Neural progenitor cell (in vitro differentiated cells): ENCODE results near the gene NEU1. TPM values are rescaled to one million over a fixed set of nuclear protein-coding genes. Genes with fewer than 3 reads are reported as not detected.

Experiments
- DNase-seq: peaks from one replicate; pipeline ENCODE4 v3.0.0-alpha.2; 2016; ENCODE audit warnings: low spot score
- H2AFZ ChIP-seq: fragments of 200-600 bp; sonication (generic); replicated peaks from 2 replicates; pipeline ENCODE4 v1.6.1; 2016; ENCODE audit warnings: antibody characterized with exemption
- H3F3A ChIP-seq: fragments of 200-600 bp; sonication (generic); 2 replicates; pipeline ENCODE4 v1.6.1; 2016; ENCODE audit warnings: antibody characterized with exemption, low read depth
- H3K27ac ChIP-seq: fragments of 200-600 bp; sonication (generic); 2 replicates; pipeline ENCODE4 v1.5.1; 2016; ENCODE audit warnings: mild to moderate bottlenecking
- H3K27me3 ChIP-seq: fragments of 200-600 bp; sonication (generic); 2 replicates; pipeline ENCODE4 v1.6.1; 2016; ENCODE audit warnings: mild to moderate bottlenecking, moderate library complexity
- H3K36me3 ChIP-seq: fragments of 200-600 bp; sonication (generic); 2 replicates; pipeline ENCODE4 v1.5.1; 2016
- H3K4me1 ChIP-seq: fragments of 200-600 bp; sonication (generic); 2 replicates; pipeline ENCODE4 v1.6.1; 2016; ENCODE audit warnings: mixed run types
- H3K4me2 ChIP-seq: fragments of 200-600 bp; sonication (generic); 2 replicates; pipeline ENCODE4 v1.6.1; 2016
- H3K4me3 ChIP-seq: fragments of 200-600 bp; sonication (generic); 2 replicates; pipeline ENCODE4 v1.5.1; 2016
- H3K79me2 ChIP-seq: fragments of 200-600 bp; sonication (generic); 2 replicates; pipeline ENCODE4 v1.6.1; 2016; ENCODE audit warnings: low read depth
- H3K9ac ChIP-seq: fragments of 200-600 bp; sonication (generic); 2 replicates; pipeline ENCODE4 v1.6.1; 2016
- H3K9me3 ChIP-seq: fragments of 200-600 bp; sonication (generic); 2 replicates; pipeline ENCODE4 v1.5.1; 2016; ENCODE audit warnings: low read depth
- H4K20me1 ChIP-seq: fragments of 200-600 bp; sonication (generic); 2 replicates; pipeline ENCODE4 v1.6.1; 2016; ENCODE audit warnings: low read depth
- H3K27ac Mint-ChIP-seq: 3 replicates; pipeline ENCODE4 v1.8.0; 2021; ENCODE audit warnings: mixed read lengths
- H3K27me3 Mint-ChIP-seq: 2 replicates; pipeline ENCODE4 v1.8.0; 2022; ENCODE audit warnings: low read depth, mild to moderate bottlenecking, inconsistent platforms, moderate library complexity, mixed read lengths; ENCODE audit not compliant: insufficient read depth
- H3K36me3 Mint-ChIP-seq: 3 replicates; pipeline ENCODE4 v1.8.0; 2021; ENCODE audit warnings: mixed read lengths
- H3K4me1 Mint-ChIP-seq: 3 replicates; pipeline ENCODE4 v1.8.0; 2021; ENCODE audit warnings: mixed read lengths
- H3K4me3 Mint-ChIP-seq: 3 replicates; pipeline ENCODE4 v1.8.0; 2021; ENCODE audit warnings: mild to moderate bottlenecking, moderate library complexity, mixed read lengths
- H3K9me3 Mint-ChIP-seq: 3 replicates; pipeline ENCODE4 v1.8.0; 2020; ENCODE audit warnings: mixed read lengths
- EZH2 ChIP-seq: fragments of 200-600 bp; sonication (generic); IDR thresholded peaks from 2 replicates; pipeline ENCODE4 v1.6.1; 2017; ENCODE audit warnings: antibody characterized with exemption, mild to moderate bottlenecking, moderate library complexity
- EZH2phosphoT487 ChIP-seq: fragments of 200-600 bp; sonication (generic); IDR thresholded peaks from 2 replicates; pipeline ENCODE4 v1.6.1; 2017; ENCODE audit warnings: antibody characterized with exemption
- total RNA-seq: library from RNA; depleted of rRNA; stranded (reverse); fragments of >200 nt; gene quantifications from 2 replicates; pipeline ENCODE4 v1.2.3, GENCODE V29; 2015; ENCODE audit warnings: low replicate concordance
- TF ChIP-seq, protein P1 (sequence below): fragments of 200-600 bp; sonication (generic); IDR thresholded peaks from 2 replicates; pipeline ENCODE4 v1.5.1; 2017; ENCODE audit warnings: antibody characterized with exemption, mild to moderate bottlenecking

NEU1 gene
- total RNA-seq, 1 donor from 2014 or later = 17.4 TPM

DNA sequence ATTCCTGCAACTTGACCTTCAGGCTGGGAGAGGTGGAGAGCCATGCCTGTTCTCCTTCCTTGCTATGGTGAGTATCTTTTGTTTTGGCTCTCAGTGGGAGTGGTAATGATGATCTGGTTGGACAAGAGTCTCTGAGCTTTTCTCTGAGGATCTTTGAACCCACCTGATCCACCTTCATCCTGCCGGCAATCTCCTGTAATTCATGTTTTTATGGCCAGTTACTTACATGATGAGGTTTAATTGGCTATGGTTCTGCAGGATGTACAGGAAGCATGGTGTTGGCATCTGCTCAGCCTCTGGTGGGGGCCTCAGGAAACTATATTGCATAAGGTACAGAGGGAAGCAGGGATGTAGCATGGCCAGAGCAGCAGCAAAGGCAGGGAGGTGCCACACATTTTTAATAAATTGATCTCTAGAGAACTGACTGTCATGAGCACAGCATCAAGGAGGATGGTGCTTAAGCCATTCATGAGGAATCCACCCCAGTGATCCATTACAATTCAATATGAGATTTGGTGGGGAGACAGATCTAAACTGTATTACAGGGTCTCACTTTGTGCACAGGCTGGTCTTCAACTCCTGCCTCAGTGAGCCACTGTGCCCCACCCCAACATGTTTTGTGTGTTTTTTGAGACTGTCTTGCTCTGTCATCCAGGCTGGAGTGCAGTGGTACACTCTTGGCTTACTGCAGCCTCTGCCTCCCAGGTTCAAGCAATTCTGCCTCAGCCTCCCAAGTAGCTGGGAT, 25.1 kb downstream of the NEU1 start:
- peaks cover 38% of the 10 kb centered on the region for H3K36me3 Mint-ChIP-seq
- H3K9me3 Mint-ChIP-seq = no peaks in the 10 kb centered on the region
- H3K27me3 Mint-ChIP-seq = peaks cover 18% of the 10 kb centered on the region
- no peaks in the 10 kb centered on the region for H3K9me3 ChIP-seq
- peaks cover 38% of the 10 kb centered on the region for H3K4me1 Mint-ChIP-seq
- peak overlapping the region; percentile 99 for H3K4me3 Mint-ChIP-seq
- peak overlapping the region; percentile 89 for H3K4me3 ChIP-seq
- H3K36me3 ChIP-seq = peaks cover 27% of the 10 kb centered on the region
- H4K20me1 ChIP-seq = peaks cover 46% of the 10 kb centered on the region
- peaks cover 26% of the 10 kb centered on the region for H3K4me1 ChIP-seq
- H2AFZ ChIP-seq = no peak overlapping the region
- H3K27me3 ChIP-seq = no peaks in the 10 kb centered on the region
- TF ChIP-seq EZH2 = no peak
- H3K27ac ChIP-seq = peak overlapping the region; percentile 3
- no peak for DNase-seq
- peak overlapping the region; percentile 62 for H3K27ac Mint-ChIP-seq
- peak overlapping the region; percentile 92 for H3K4me2 ChIP-seq
- peaks cover 82% of the 10 kb centered on the region for H3F3A ChIP-seq
- peaks cover 47% of the 10 kb centered on the region for H3K79me2 ChIP-seq
- H3K9ac ChIP-seq = no peak overlapping the region

DNA sequence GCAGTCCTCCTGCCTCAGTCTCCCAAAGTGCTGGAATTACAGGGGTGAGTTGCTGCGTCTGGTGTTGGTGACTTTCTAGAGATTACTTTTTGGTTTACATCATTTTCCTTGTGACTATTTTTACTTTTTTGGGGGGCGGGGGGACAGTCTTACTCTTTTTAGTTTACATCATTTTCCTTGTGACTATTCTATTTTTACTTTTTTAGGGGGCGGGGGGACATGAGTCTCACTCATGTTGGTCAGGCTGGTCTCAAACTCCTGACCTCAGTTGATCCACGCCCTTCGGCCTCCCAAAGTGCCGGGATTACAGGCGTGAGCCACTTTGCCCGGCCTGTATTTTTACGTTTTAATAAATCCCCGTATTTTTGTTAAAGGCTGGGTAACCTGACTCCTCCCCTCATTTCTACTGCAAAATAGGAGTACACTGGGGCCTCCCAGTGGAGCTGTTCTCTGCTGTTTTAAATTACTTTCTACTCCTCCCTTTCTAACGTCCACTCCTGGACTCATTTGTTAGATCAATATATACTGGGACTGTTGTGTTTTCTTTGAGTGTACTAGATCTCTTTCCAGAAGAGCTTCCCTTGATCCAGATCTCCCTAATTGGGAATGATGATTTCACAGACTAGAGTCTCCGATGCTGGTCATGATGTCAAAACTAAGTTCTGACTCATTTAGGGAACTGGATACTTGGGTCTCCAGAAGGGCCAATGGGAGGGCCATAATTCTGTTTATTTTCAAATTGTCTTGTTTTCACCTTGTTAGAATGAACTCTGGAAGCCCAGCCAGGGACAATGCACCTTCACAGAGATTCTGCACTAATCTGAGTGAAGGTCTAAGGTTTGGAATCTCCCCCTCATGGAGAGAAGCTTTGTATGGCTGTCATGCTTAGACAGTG, 25.9 kb downstream of the NEU1 start:
- Histone ChIP-seq H3K79me2 (peaks cover 48% of the 10 kb centered on the region), H3K27ac (peak overlapping the region; percentile 3), H3K9me3 (no peaks in the 10 kb centered on the region), H3K36me3 (peaks cover 27% of the 10 kb centered on the region), H3F3A (peaks cover 78% of the 10 kb centered on the region), H3K9ac (peak overlapping the region; percentile 35), H3K27me3 (no peaks in the 10 kb centered on the region), H3K4me3 (peak overlapping the region; percentile 89), H2AFZ (no peak overlapping the region), H4K20me1 (peaks cover 46% of the 10 kb centered on the region), H3K4me2 (peak overlapping the region; percentile 92), H3K4me1 (peaks cover 26% of the 10 kb centered on the region)
- Mint-ChIP-seq H3K27ac (peak overlapping the region; percentile 91), H3K4me1 (peaks cover 38% of the 10 kb centered on the region), H3K4me3 (peak overlapping the region; percentile 99), H3K27me3 (peaks cover 14% of the 10 kb centered on the region), H3K36me3 (peaks cover 38% of the 10 kb centered on the region), H3K9me3 (no peaks in the 10 kb centered on the region)
- no peak for DNase-seq
- TF ChIP-seq EZH2phosphoT487 (no peak), EZH2 (no peak)
- TF ChIP-seq, protein P1, sequence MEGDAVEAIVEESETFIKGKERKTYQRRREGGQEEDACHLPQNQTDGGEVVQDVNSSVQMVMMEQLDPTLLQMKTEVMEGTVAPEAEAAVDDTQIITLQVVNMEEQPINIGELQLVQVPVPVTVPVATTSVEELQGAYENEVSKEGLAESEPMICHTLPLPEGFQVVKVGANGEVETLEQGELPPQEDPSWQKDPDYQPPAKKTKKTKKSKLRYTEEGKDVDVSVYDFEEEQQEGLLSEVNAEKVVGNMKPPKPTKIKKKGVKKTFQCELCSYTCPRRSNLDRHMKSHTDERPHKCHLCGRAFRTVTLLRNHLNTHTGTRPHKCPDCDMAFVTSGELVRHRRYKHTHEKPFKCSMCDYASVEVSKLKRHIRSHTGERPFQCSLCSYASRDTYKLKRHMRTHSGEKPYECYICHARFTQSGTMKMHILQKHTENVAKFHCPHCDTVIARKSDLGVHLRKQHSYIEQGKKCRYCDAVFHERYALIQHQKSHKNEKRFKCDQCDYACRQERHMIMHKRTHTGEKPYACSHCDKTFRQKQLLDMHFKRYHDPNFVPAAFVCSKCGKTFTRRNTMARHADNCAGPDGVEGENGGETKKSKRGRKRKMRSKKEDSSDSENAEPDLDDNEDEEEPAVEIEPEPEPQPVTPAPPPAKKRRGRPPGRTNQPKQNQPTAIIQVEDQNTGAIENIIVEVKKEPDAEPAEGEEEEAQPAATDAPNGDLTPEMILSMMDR = no peak

DNA sequence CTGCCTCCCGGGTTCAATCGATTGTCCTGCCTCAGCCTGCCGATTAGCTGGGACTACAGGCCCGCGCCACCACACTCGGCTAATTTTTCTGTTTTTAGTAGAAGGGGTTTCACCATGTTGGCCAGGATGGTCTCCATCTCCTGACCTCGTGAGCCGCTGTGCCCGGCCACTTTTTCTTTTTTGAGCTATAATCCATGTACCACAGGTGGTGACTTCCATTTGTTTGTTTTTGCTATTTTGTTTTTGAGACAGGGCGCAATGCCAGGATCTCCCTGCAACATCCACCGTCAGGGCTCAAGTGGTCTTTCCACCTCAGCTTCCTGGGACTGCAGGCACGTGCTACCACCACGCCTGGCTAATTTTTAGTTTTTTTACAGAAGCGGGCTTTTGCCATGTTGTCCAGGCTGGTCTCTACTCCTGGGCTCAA, 26.6 kb downstream of the NEU1 start:
- Histone ChIP-seq H3K36me3 (peaks cover 27% of the 10 kb centered on the region), H3K4me2 (peak overlapping the region; percentile 92), H3F3A (peaks cover 76% of the 10 kb centered on the region), H3K4me3 (peak overlapping the region; percentile 89), H3K9ac (peak overlapping the region; percentile 35), H3K79me2 (peaks cover 55% of the 10 kb centered on the region), H3K27me3 (no peaks in the 10 kb centered on the region), H3K4me1 (peaks cover 26% of the 10 kb centered on the region), H4K20me1 (peaks cover 46% of the 10 kb centered on the region), H3K27ac (peak overlapping the region; percentile 3), H2AFZ (no peak overlapping the region), H3K9me3 (no peaks in the 10 kb centered on the region)
- Mint-ChIP-seq H3K27ac (peak overlapping the region; percentile 91), H3K36me3 (peaks cover 38% of the 10 kb centered on the region), H3K9me3 (no peaks in the 10 kb centered on the region), H3K4me1 (peaks cover 40% of the 10 kb centered on the region), H3K4me3 (peak overlapping the region; percentile 99), H3K27me3 (peaks cover 14% of the 10 kb centered on the region)
- TF ChIP-seq, protein P1 = no peak
- no peak for TF ChIP-seq EZH2phosphoT487
- no peak for TF ChIP-seq EZH2
- no peak for DNase-seq
